ENCODE measurements around the gene RPS6KA4. TPM values are rescaled to one million over a fixed set of nuclear protein-coding genes. Genes with fewer than 3 reads are reported as not detected.

The RPS6KA4 gene
- total RNA-seq, 1 experiment from 2014 or later: 67.3 TPM

DNA sequence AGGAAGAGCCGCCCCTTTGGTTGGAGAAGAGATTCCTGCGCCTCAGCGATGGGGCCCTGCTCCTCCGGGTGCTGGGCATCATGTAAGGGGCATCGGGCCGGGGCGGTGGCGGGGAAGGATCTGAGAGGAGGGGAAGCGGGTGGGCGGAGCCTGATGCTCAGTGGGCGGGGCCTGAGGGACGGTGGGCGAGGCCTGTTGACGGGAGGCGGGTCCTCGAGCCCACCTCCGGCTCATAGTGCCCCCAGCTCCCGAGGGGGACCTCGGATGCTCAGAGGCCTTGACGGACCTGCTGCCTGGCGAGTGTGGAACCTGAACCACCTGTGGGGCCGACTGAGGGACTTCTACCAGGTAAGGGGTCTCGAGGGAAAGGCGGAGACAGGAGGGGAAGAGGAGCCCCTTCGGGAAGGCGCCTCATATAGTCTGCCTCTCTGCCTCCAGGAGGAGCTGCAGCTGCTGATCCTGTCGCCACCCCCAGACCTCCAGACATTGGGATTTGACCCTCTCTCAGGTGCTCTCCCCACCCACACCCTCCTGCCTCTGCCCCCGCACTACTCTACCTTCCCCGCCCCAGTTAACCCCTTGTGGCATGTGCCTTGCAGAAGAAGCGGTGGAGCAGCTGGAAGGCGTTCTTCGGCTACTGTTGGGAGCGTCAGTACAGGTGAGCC is 18.2 kb upstream of the RPS6KA4 start:
- Histone ChIP-seq H4K20me1 (ENCODE audit: insufficient read depth) (no peaks in the 10 kb centered on the region), H3K9ac (ENCODE audit: low read length) (no peak overlapping the region), H3K36me3 (ENCODE audit: control insufficient read depth in 1 of 2, insufficient read depth in 2 of 2, low read length in 2 of 2) (no peaks in the 10 kb centered on the region), H3K4me2 (ENCODE audit: low read length) (peak overlapping the region; percentile 21), H3K27ac (ENCODE audit: low read depth, low read length) (no peak overlapping the region), H3K9me3 (ENCODE audit: control insufficient read depth in 1 of 2, insufficient read depth in 1 of 2, low read depth in 1 of 2, low read length in 2 of 2) (no peaks in the 10 kb centered on the region), H3K4me3 (replicated peaks in 1 of 2; ENCODE audit: low read depth in 1 of 2, low read length in 2 of 2) (no peak overlapping the region), H3K9me2 (ENCODE audit: insufficient read depth) (no peaks in the 10 kb centered on the region), H2AFZ (ENCODE audit: low read depth, low read length, poor library complexity, severe bottlenecking) (no peak overlapping the region), H3K4me1 (ENCODE audit: control insufficient read depth in 1 of 2, insufficient read depth in 2 of 2, low read length in 2 of 2) (peaks cover 14 to 38% of the 10 kb centered on the region in 2 experiments), H3K27me3 (ENCODE audit: insufficient read depth, low read length) (no peaks in the 10 kb centered on the region), H3K79me2 (ENCODE audit: insufficient read depth, low read length) (no peaks in the 10 kb centered on the region)
- ChIA-PET RAD21 (ENCODE audit: low non-redundant PET in 1 of 2, low total read pairs in 2 of 2, uncharacterized antibody in 2 of 2, unreplicated experiment in 2 of 2) (interaction anchor here in 1 of 2 experiments (2.7 kb wide), 1 partner anchor 9 kb away, joined by 14 read pairs; no protein-coding TSS in a partner anchor), CTCF (interaction anchor here (0.9 to 3.9 kb wide), 3 partner anchors 9 to 136 kb away, joined by 3 to 46 read pairs (median 5); no protein-coding TSS in a partner anchor), POLR2A (interaction anchor here (1.1 to 1.2 kb wide), 2 partner anchors 9 to 23 kb away, joined by 3 read pairs; partner anchors contain the start of genes PRDX5 and TRMT112)
- DNase-seq (ENCODE audit: low read depth, low spot score) (no peak), ATAC-seq (no peak)
- TF ChIP-seq YY1 (IDR thresholded peaks at IDR 0.05; ENCODE audit: extremely low read depth, insufficient replicate concordance, low read depth, low read length) (no peak), EZH2phosphoT487 (IDR thresholded peaks at IDR 0.05; ENCODE audit: borderline replicate concordance) (no peak), JUND (IDR thresholded peaks at IDR 0.05) (no peak), SP1 (IDR thresholded peaks at IDR 0.05; ENCODE audit: low read depth) (no peak), EZH2 (IDR thresholded peaks at IDR 0.05) (no peak), POLR2AphosphoS5 (IDR thresholded peaks at IDR 0.05; ENCODE audit: low read depth, low read length) (no peak), SRF (IDR thresholded peaks at IDR 0.05; ENCODE audit: low read depth) (no peak), ZNF274 (IDR thresholded peaks at IDR 0.05; ENCODE audit: low read depth, low read length) (no peak), TCF7L2 (IDR thresholded peaks at IDR 0.05; ENCODE audit: borderline replicate concordance, extremely low read depth, insufficient read depth, insufficient read length) (no peak), ATF3 (IDR thresholded peaks at IDR 0.05) (no peak), REST (IDR thresholded peaks at IDR 0.05; ENCODE audit: low read depth) (no peak), ZBTB33 (IDR thresholded peaks at IDR 0.05; ENCODE audit: extremely low read depth, insufficient replicate concordance, low read length) (no peak), CEBPB (IDR thresholded peaks at IDR 0.05; ENCODE audit: low read depth) (no peak)
- TF ChIP-seq, protein P1, sequence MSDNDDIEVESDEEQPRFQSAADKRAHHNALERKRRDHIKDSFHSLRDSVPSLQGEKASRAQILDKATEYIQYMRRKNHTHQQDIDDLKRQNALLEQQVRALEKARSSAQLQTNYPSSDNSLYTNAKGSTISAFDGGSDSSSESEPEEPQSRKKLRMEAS (IDR thresholded peaks at IDR 0.05): no peak
- TF ChIP-seq, protein P2, sequence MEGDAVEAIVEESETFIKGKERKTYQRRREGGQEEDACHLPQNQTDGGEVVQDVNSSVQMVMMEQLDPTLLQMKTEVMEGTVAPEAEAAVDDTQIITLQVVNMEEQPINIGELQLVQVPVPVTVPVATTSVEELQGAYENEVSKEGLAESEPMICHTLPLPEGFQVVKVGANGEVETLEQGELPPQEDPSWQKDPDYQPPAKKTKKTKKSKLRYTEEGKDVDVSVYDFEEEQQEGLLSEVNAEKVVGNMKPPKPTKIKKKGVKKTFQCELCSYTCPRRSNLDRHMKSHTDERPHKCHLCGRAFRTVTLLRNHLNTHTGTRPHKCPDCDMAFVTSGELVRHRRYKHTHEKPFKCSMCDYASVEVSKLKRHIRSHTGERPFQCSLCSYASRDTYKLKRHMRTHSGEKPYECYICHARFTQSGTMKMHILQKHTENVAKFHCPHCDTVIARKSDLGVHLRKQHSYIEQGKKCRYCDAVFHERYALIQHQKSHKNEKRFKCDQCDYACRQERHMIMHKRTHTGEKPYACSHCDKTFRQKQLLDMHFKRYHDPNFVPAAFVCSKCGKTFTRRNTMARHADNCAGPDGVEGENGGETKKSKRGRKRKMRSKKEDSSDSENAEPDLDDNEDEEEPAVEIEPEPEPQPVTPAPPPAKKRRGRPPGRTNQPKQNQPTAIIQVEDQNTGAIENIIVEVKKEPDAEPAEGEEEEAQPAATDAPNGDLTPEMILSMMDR (IDR thresholded peaks at IDR 0.05 in 2 of 3, conservative IDR thresholded peaks at IDR 0.05 in 1 of 3; ENCODE audit: borderline replicate concordance in 1 of 3, insufficient read depth in 1 of 3, low read depth in 2 of 3, low read length in 2 of 3): no peak
- no TSS peak for BruUV-seq (replicated peaks)
- intact Hi-C loops (cut with micrococcal nuclease): loop anchor here (5.0 kb wide), 1 partner anchor 34 kb away; the partner anchor contains the start of gene ESRRA

All from HCT116 (cell line).